Measurements from ENCODE around the gene CCDC192.

CCDC192 gene

DNA sequence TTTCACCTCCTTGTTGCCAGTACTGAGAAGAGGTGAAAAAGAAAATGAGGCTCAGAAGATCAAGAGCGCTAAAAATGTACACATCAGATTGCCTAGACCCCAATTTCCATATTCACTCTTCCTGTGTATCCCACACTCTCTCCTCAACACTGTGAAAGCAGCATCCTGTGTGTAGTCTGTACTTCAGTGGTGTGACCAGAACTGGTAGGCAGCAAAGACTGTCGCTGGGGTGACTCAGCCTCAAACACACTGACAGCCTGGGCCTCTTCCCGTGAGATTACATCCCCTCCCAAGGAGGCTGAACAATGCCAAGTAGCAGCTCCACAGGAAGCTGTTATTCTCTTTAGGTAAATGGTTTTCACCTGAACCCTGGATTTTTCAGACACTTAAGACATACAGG is 135.5 kb downstream of the CCDC192 start:
- 0 out of 2 replicates have a peak, but pooled peaks cover 7% of the 10 kb centered on the region for H3F3A ChIP-seq (ENCODE audit: control insufficient read depth, insufficient read depth)
- no peak for TF ChIP-seq EZH2phosphoT487 (IDR thresholded peaks at IDR 0.05; ENCODE audit: borderline replicate concordance, low read length)
- TF ChIP-seq, protein P1, sequence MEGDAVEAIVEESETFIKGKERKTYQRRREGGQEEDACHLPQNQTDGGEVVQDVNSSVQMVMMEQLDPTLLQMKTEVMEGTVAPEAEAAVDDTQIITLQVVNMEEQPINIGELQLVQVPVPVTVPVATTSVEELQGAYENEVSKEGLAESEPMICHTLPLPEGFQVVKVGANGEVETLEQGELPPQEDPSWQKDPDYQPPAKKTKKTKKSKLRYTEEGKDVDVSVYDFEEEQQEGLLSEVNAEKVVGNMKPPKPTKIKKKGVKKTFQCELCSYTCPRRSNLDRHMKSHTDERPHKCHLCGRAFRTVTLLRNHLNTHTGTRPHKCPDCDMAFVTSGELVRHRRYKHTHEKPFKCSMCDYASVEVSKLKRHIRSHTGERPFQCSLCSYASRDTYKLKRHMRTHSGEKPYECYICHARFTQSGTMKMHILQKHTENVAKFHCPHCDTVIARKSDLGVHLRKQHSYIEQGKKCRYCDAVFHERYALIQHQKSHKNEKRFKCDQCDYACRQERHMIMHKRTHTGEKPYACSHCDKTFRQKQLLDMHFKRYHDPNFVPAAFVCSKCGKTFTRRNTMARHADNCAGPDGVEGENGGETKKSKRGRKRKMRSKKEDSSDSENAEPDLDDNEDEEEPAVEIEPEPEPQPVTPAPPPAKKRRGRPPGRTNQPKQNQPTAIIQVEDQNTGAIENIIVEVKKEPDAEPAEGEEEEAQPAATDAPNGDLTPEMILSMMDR (IDR thresholded peaks at IDR 0.05; ENCODE audit: low read depth, low read length, poor library complexity, severe bottlenecking): no peak
- no peaks in the 10 kb centered on the region for H3K27me3 ChIP-seq (ENCODE audit: control insufficient read depth, low read length)
- peaks cover 43% of the 10 kb centered on the region for H3K4me1 ChIP-seq (ENCODE audit: control insufficient read depth, low read length)
- no peaks in the 10 kb centered on the region for H3K79me2 ChIP-seq (ENCODE audit: control insufficient read depth, low read length)
- H3K4me3 ChIP-seq (ENCODE audit: low read length): no peak overlapping the region
- peak overlapping the region; percentile 17; the same call in 1 of the 2 replicates for H3K4me2 ChIP-seq (ENCODE audit: low read length)
- no peaks in the 10 kb centered on the region for H3K36me3 ChIP-seq (ENCODE audit: control insufficient read depth, low read length)
- peaks cover 3% of the 10 kb centered on the region; the same call in 1 of the 2 replicates for H3K9me3 ChIP-seq (ENCODE audit: control insufficient read depth, insufficient read depth, low read length)
- no peaks in the 10 kb centered on the region for H4K20me1 ChIP-seq (ENCODE audit: control insufficient read depth, insufficient read depth, low read depth, low read length)
- no peak overlapping the region for H3K27ac ChIP-seq (ENCODE audit: low read depth, low read length)
- no peaks in the 10 kb centered on the region for H3K9me2 ChIP-seq (replicated peaks; ENCODE audit: control insufficient read depth, low read length)

- Histone ChIP-seq H3K27ac (ENCODE audit: low read depth, low read length) (no peak overlapping the region), H3F3A (ENCODE audit: control insufficient read depth, insufficient read depth) (0 out of 2 replicates have a peak, but pooled peaks cover 7% of the 10 kb centered on the region), H3K4me1 (ENCODE audit: control insufficient read depth, low read length) (peaks cover 41% of the 10 kb centered on the region), H3K4me3 (ENCODE audit: low read length) (no peak overlapping the region), H3K27me3 (ENCODE audit: control insufficient read depth, low read length) (no peaks in the 10 kb centered on the region), H3K9me3 (ENCODE audit: control insufficient read depth, insufficient read depth, low read length) (peaks cover 3% of the 10 kb centered on the region; the same call in 1 of the 2 replicates), H4K20me1 (ENCODE audit: control insufficient read depth, insufficient read depth, low read depth, low read length) (no peaks in the 10 kb centered on the region), H3K9me2 (replicated peaks; ENCODE audit: control insufficient read depth, low read length) (no peaks in the 10 kb centered on the region), H3K4me2 (ENCODE audit: low read length) (peak overlapping the region; percentile 17; the same call in 1 of the 2 replicates), H3K79me2 (ENCODE audit: control insufficient read depth, low read length) (no peaks in the 10 kb centered on the region), H3K36me3 (ENCODE audit: control insufficient read depth, low read length) (no peaks in the 10 kb centered on the region)
- TF ChIP-seq EZH2phosphoT487 (IDR thresholded peaks at IDR 0.05; ENCODE audit: borderline replicate concordance, low read length): no peak
- TF ChIP-seq, protein P1 (IDR thresholded peaks at IDR 0.05; ENCODE audit: low read depth, low read length, poor library complexity, severe bottlenecking): no peak
Measured at GRCh38 chr5:127839072-127839471, 135.9 kb downstream of the CCDC192 start.

GRCh38 chr5:127839496-127840197 is 136.5 kb downstream of the CCDC192 start:
- peaks cover 38% of the 10 kb centered on the region for H3K4me1 ChIP-seq (ENCODE audit: control insufficient read depth, low read length)
- H3K27ac ChIP-seq (ENCODE audit: low read depth, low read length): no peak overlapping the region
- H4K20me1 ChIP-seq (ENCODE audit: control insufficient read depth, insufficient read depth, low read depth, low read length): no peaks in the 10 kb centered on the region
- no peaks in the 10 kb centered on the region for H3K36me3 ChIP-seq (ENCODE audit: control insufficient read depth, low read length)
- TF ChIP-seq EZH2phosphoT487 (IDR thresholded peaks at IDR 0.05; ENCODE audit: borderline replicate concordance, low read length): no peak
- TF ChIP-seq, protein P1 (IDR thresholded peaks at IDR 0.05; ENCODE audit: low read depth, low read length, poor library complexity, severe bottlenecking): no peak
- no peaks in the 10 kb centered on the region for H3K9me2 ChIP-seq (replicated peaks; ENCODE audit: control insufficient read depth, low read length)
- no peaks in the 10 kb centered on the region for H3K27me3 ChIP-seq (ENCODE audit: control insufficient read depth, low read length)
- H3K9me3 ChIP-seq (ENCODE audit: control insufficient read depth, insufficient read depth, low read length): peaks cover 3% of the 10 kb centered on the region; the same call in 1 of the 2 replicates
- H3F3A ChIP-seq (ENCODE audit: control insufficient read depth, insufficient read depth): 0 out of 2 replicates have a peak, but pooled peaks cover 7% of the 10 kb centered on the region
- peak overlapping the region; percentile 43 for H3K4me2 ChIP-seq (ENCODE audit: low read length)
- H3K79me2 ChIP-seq (ENCODE audit: control insufficient read depth, low read length): no peaks in the 10 kb centered on the region
- H3K4me3 ChIP-seq (ENCODE audit: low read length): no peak overlapping the region
